Stimulated activated naive CD8-positive, alpha-beta T cell treated with anti-CD3 and anti-CD28 coated beads, Interleukin-15, Interleukin-2, amounts not matched to agents 100 ng/mL and 50 ng/mL, for 24 hours (primary cell): ENCODE data around the gene KLF13.
A peak's percentile ranks its signal among the peaks of the same experiment; 100 is the strongest.
"Not testable (repeated sequence)": the region's sequence is repeated elsewhere in the genome, so short reads cannot be mapped to it uniquely, and the experiment has no call there.

Experiments used
- H3K27ac Mint-ChIP-seq: one replicate; pipeline ENCODE4 v1.8.0; 2021; ENCODE audit warnings: mild to moderate bottlenecking, mixed read lengths
- H3K27me3 Mint-ChIP-seq: one replicate; pipeline ENCODE4 v1.8.0; 2021; ENCODE audit warnings: mixed read lengths
- H3K36me3 Mint-ChIP-seq: one replicate; pipeline ENCODE4 v1.8.0; 2021; ENCODE audit warnings: low read depth, mixed read lengths
- H3K4me1 Mint-ChIP-seq: one replicate; pipeline ENCODE4 v1.8.0; 2021; ENCODE audit warnings: low read depth, mixed read lengths
- H3K4me3 Mint-ChIP-seq: one replicate; pipeline ENCODE4 v1.8.0; 2021; ENCODE audit warnings: mild to moderate bottlenecking, mixed read lengths
- H3K9me3 Mint-ChIP-seq: one replicate; pipeline ENCODE4 v1.8.0; 2021; ENCODE audit warnings: mixed read lengths

The KLF13 gene

GRCh38 chr15:31349233-31350141 is 22.9 kb downstream of the KLF13 start:
- H3K36me3 Mint-ChIP-seq: peaks cover 45% of the 10 kb centered on the region
- H3K27me3 Mint-ChIP-seq: no peaks in the 10 kb centered on the region
- peak overlapping the region; percentile 11 for H3K4me3 Mint-ChIP-seq
- H3K9me3 Mint-ChIP-seq: no peaks in the 10 kb centered on the region
- H3K27ac Mint-ChIP-seq: peak overlapping the region; percentile 98
- peaks cover 95% of the 10 kb centered on the region for H3K4me1 Mint-ChIP-seq

GRCh38 chr15:31350771-31351170 is 24.1 kb downstream of the KLF13 start:
- H3K4me3 Mint-ChIP-seq: peak overlapping the region; percentile 54
- H3K9me3 Mint-ChIP-seq: no peaks in the 10 kb centered on the region
- peaks cover 56% of the 10 kb centered on the region for H3K36me3 Mint-ChIP-seq
- H3K4me1 Mint-ChIP-seq: peaks cover 98% of the 10 kb centered on the region
- peak overlapping the region; percentile 98 for H3K27ac Mint-ChIP-seq
- H3K27me3 Mint-ChIP-seq: no peaks in the 10 kb centered on the region

GRCh38 chr15:31352339-31352751 is 25.7 kb downstream of the KLF13 start:
- Mint-ChIP-seq H3K36me3 (peaks cover 54% of the 10 kb centered on the region), H3K9me3 (no peaks in the 10 kb centered on the region), H3K4me3 (peak overlapping the region; percentile 60), H3K27me3 (no peaks in the 10 kb centered on the region), H3K27ac (peak overlapping the region; percentile 98), H3K4me1 (peaks cover 98% of the 10 kb centered on the region)

GRCh38 chr15:31352911-31353811 is 26.5 kb downstream of the KLF13 start:
- Mint-ChIP-seq H3K9me3 (no peaks in the 10 kb centered on the region), H3K4me3 (peak overlapping the region; percentile 60), H3K27ac (peak overlapping the region; percentile 98), H3K27me3 (no peaks in the 10 kb centered on the region), H3K36me3 (peaks cover 49% of the 10 kb centered on the region), H3K4me1 (peaks cover 98% of the 10 kb centered on the region)

GRCh38 chr15:31353931-31354330 is 27.3 kb downstream of the KLF13 start:
- Mint-ChIP-seq H3K4me1 (peaks cover 98% of the 10 kb centered on the region), H3K27me3 (no peaks in the 10 kb centered on the region), H3K4me3 (no peak overlapping the region), H3K9me3 (no peaks in the 10 kb centered on the region), H3K27ac (peak overlapping the region; percentile 98), H3K36me3 (peaks cover 51% of the 10 kb centered on the region)

GRCh38 chr15:31356097-31356496 is 29.5 kb downstream of the KLF13 start:
- Mint-ChIP-seq H3K4me3 (peak overlapping the region; percentile 76), H3K27ac (peak overlapping the region; percentile 93), H3K36me3 (peaks cover 40% of the 10 kb centered on the region), H3K4me1 (peaks cover 98% of the 10 kb centered on the region)
- H3K9me3 Mint-ChIP-seq, H3K27me3 Mint-ChIP-seq: not testable (repeated sequence)

- H3K9me3 Mint-ChIP-seq: no peaks in the 10 kb centered on the region
- peaks cover 98% of the 10 kb centered on the region for H3K4me1 Mint-ChIP-seq
- H3K27ac Mint-ChIP-seq: peak overlapping the region; percentile 93
- H3K4me3 Mint-ChIP-seq: peak overlapping the region; percentile 76
- H3K27me3 Mint-ChIP-seq: no peaks in the 10 kb centered on the region
- peaks cover 35% of the 10 kb centered on the region for H3K36me3 Mint-ChIP-seq
Observed at GRCh38 chr15:31357148-31357547, 30.5 kb downstream of the KLF13 start.

GRCh38 chr15:31358163-31358562 is 31.5 kb downstream of the KLF13 start:
- H3K4me1 Mint-ChIP-seq: peaks cover 98% of the 10 kb centered on the region
- no peaks in the 10 kb centered on the region for H3K9me3 Mint-ChIP-seq
- H3K27ac Mint-ChIP-seq: peak overlapping the region; percentile 96
- peaks cover 36% of the 10 kb centered on the region for H3K36me3 Mint-ChIP-seq
- no peaks in the 10 kb centered on the region for H3K27me3 Mint-ChIP-seq
- H3K4me3 Mint-ChIP-seq: peak overlapping the region; percentile 6

GRCh38 chr15:31358957-31359701 is 32.5 kb downstream of the KLF13 start:
- peak overlapping the region; percentile 96 for H3K27ac Mint-ChIP-seq
- H3K9me3 Mint-ChIP-seq: no peaks in the 10 kb centered on the region
- H3K4me1 Mint-ChIP-seq: peaks cover 98% of the 10 kb centered on the region
- peak overlapping the region; percentile 75 for H3K4me3 Mint-ChIP-seq
- peaks cover 44% of the 10 kb centered on the region for H3K36me3 Mint-ChIP-seq
- H3K27me3 Mint-ChIP-seq: no peaks in the 10 kb centered on the region

- Mint-ChIP-seq H3K4me3 (peak overlapping the region; percentile 75), H3K27me3 (no peaks in the 10 kb centered on the region), H3K36me3 (peaks cover 42% of the 10 kb centered on the region), H3K9me3 (no peaks in the 10 kb centered on the region), H3K27ac (peak overlapping the region; percentile 96), H3K4me1 (peaks cover 100% of the 10 kb centered on the region)
Observed at GRCh38 chr15:31359702-31360111, 33.1 kb downstream of the KLF13 start.

GRCh38 chr15:31360158-31360561 is 33.5 kb downstream of the KLF13 start:
- no peaks in the 10 kb centered on the region for H3K27me3 Mint-ChIP-seq
- H3K9me3 Mint-ChIP-seq: no peaks in the 10 kb centered on the region
- H3K4me3 Mint-ChIP-seq: peak overlapping the region; percentile 75
- peak overlapping the region; percentile 96 for H3K27ac Mint-ChIP-seq
- peaks cover 37% of the 10 kb centered on the region for H3K36me3 Mint-ChIP-seq
- peaks cover 100% of the 10 kb centered on the region for H3K4me1 Mint-ChIP-seq

GRCh38 chr15:31360843-31361763 is 34.5 kb downstream of the KLF13 start:
- Mint-ChIP-seq H3K27ac (peak overlapping the region; percentile 96), H3K4me1 (peaks cover 100% of the 10 kb centered on the region), H3K36me3 (peaks cover 28% of the 10 kb centered on the region), H3K27me3 (no peaks in the 10 kb centered on the region), H3K9me3 (no peaks in the 10 kb centered on the region), H3K4me3 (peak overlapping the region; percentile 75)

GRCh38 chr15:31361764-31362515 is 35.3 kb downstream of the KLF13 start:
- peaks cover 25% of the 10 kb centered on the region for H3K36me3 Mint-ChIP-seq
- peak overlapping the region; percentile 75 for H3K4me3 Mint-ChIP-seq
- peak overlapping the region; percentile 96 for H3K27ac Mint-ChIP-seq
- no peaks in the 10 kb centered on the region for H3K27me3 Mint-ChIP-seq
- peaks cover 100% of the 10 kb centered on the region for H3K4me1 Mint-ChIP-seq
- no peaks in the 10 kb centered on the region for H3K9me3 Mint-ChIP-seq
